ENCODE measurements around the gene IHH.

IHH gene

DNA sequence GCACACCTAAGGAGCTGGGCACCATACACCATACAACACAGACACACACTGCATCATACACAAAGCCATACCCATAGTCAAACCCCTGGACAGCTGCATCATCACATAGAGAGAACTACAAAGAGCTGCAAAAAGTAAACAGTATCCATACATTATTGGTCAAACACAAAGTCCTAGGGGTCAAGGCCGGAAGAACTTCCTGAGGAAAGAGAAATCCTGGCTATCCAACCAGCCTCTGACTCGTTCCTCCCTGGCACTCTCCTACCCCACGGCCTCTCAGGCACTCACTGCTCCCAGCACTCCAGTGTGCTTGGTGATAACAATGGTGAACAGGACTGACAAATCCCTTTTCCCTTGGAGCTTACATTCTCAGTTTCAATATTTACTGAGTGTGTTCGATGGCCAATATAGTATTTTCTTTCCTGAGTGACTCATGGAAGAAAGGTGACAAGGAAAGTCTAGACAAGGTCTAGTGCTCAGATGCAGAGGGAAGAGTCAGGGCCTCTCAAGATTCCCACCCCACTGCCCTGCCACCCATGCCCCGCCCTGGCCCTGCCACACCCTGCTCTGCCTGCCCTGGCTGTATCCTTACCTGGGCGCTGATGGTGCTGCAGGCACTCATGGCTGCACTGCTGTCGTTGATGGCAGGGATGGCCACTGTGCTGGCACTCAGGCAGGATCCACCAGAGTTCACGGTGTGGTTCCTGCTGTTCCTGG lies 22.8 kb downstream of the IHH start:
- DNase-seq, result no peak

- DNase-seq, result no peak
Observed at GRCh38 chr2:219035942-219036341, 24.8 kb downstream of the IHH start.

DNA sequence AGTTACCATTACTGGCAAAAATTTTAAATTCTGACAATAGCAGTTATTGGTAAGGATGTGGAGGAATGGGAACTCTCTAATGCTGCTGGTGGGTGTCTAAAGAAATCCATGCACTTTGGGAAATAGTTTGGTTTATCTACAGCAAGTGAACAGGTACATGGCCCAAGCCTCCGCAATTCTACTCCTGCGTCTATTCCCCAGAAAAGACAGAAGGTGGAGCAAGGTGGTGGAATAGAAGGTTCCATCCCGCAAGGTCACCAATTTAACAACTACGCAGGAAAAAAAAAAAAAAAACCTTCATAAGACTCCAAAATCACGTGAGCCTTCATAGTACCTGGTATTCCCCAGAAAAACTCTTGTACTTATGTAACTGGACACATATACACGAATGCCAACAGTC lies 25.9 kb downstream of the IHH start:
- no peak for DNase-seq

DNA sequence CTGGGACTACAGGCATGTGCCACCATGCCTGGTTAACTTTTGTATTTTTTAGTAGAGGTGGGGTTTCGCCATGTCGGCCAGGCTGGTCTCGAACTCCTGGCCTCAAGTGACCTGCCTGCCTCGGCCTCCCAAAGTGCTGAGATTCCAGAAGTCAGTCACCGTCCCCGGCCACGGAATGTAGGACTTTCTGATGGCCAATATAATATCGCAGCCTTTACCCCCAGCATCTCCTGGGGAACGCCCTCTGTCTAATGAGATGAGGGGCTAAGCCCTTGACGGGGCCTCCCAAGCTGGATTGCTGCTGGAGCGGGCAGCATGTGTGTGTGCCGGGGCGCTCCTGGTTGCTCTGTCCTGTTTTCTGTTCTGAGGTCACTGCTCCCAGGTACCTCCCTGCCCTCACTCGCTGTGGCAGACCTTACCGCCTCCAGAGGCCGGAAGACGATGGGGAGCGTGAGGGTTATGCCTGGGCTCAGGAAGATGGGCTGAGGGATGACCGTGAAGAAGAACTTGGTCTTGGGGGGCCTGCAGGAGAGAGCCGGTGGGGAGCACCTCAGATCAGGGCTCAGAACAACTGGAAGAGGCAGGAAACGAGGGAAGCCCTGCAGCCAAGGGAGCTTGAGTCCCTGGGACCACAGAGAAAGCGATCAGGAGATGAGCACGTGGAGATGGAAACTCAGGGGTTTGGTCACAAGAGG lies 28.5 kb downstream of the IHH start:
- no peak for DNase-seq

GRCh38 chr2:219031005-219031738 lies 29.5 kb downstream of the IHH start:
- no peak for DNase-seq

GRCh38 chr2:219030177-219030940 lies 30.4 kb downstream of the IHH start:
- DNase-seq, result no peak

GRCh38 chr2:219029829-219030165 lies 30.9 kb downstream of the IHH start:
- DNase-seq, result peak; percentile 89

DNA sequence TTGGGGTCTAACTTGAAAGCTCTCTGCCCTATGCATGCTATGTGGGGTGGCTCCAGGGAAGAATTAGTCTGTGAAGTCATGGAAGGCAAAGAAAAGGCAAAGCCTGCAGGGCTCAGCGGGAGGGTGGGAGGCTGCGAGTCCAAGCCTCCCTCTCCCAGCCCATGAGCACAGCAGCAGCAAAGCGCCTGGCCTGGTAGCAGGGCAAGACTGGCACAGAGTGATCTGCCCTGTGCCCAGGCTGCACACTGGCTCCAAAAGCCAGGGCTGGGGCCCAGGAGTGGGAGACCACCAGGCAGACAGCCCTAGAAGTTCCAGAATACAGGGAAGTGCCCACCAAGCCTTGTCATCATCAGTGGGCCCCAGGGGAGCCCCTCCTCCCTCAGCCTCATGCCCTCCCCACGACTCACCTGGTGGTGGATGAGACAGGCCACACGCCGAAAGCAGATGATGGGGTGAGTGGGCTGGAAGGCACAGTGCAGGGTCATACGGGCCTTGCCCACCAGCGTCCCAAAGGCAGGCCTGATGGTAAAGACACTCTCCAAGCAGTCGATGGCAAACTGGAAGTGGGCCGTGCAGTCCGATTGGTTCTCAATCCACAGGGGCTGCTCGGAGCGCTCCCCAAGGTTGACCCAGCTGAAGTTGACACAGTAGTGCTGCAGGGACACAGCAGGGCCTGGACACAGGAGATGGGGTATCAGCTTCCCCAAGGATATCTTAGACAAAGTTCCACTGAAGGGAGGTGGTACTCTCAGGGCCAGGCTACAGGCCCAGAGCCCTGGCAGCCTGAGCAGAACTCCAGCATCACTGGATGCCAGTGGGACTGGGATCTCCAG lies 31.5 kb downstream of the IHH start:
- no peak for DNase-seq

- DNase-seq, result no peak
Observed at GRCh38 chr2:219028141-219028540, 32.6 kb downstream of the IHH start.

DNA sequence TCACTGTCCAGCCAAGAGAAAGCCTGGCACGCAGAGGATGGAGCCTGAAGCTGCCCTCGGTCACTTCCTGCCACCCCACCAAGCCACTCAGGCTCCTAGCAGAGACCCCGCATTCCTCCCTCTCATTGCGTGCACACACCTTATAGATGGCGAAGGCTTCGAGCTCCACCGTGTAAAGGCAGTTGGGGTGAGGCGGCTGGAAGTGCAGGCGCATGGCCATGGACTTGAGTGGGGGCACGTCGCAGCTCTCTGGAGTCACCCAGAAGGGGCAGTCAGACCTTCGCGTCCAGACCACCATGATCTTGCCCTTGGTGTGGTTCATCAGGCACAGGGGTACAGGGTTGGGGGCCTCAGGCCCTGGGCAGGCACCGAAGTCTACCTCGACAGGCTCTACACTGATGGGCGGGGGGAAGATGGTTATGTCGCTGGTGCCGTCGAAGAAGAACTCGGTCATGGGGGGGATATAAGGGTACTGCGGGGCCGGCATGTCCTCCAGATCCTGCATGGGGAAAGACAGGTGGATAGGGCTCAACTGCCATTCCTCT lies 33.1 kb downstream of the IHH start:
- no peak for DNase-seq

- DNase-seq, result no peak
Observed at GRCh38 chr2:219026946-219027345, 33.8 kb downstream of the IHH start.

DNA sequence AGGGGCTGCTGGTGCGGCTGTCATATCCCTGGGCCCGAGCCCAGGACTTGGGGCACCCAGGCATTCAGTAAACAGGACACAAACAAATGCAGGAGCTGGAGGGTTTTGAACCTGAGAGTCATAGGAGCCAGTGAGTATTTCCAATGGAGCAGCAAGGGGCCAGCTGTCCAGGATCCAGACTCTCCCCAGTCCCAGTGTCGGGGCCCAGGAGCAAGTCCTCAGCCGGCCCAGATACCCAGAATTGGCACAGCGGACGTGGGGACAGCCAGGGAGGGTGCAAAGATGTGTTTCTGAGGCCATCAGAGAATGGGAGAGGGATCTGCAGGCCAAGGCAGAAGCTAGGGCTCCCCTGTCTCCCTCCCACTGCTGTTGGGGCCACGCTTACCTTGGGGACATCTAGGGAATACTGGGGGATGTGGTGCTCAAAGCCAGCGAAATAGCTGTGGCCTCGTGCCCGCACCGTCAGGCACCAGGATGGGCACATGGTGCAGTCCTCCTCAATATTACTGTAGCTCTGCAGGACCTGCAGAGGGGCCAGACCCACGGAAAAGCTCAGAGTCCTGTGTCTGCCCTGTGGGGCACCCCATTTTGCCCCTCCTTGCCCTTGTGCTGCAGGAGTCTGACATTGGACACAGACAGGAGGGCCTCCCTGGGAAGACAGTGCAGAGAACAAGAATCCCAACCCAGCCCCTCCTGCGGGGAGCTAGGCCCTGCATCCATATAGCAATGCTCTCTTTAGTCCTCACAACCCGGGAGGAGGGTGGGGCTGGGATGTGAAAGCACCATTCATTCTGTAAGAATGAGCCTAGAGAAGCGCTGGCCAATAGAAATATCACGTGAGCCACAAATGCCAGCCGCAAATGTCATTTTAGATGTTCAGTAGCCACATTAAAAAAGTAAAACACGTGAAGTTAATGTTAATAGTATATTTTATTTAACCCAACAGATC lies 34.8 kb downstream of the IHH start:
- no peak for DNase-seq

DNA sequence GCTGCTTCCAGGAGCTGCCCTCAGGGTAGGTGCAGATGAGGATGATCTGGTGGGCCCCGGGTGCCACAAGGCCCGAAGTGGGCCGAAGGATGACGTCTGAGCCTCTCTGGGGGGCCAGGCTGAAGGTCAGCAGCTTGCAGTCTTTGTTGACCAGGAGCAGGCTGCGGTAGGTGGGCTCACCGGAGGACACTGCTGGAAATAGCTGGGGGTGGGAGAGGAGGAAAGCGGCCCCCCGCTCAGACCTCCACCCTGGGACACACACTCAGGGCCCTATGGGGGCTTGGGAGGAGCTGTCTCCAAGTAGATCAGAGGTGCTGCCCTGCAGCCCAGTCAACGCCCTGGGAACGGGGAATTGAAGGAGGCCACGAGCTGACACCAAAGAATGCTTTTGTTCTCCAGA lies 36.7 kb downstream of the IHH start:
- DNase-seq, result no peak

- no peak for DNase-seq
Observed at GRCh38 chr2:219023045-219023605, 37.6 kb downstream of the IHH start.

- DNase-seq, result no peak
Observed at GRCh38 chr2:219022616-219023015, 38.1 kb downstream of the IHH start.

DNA sequence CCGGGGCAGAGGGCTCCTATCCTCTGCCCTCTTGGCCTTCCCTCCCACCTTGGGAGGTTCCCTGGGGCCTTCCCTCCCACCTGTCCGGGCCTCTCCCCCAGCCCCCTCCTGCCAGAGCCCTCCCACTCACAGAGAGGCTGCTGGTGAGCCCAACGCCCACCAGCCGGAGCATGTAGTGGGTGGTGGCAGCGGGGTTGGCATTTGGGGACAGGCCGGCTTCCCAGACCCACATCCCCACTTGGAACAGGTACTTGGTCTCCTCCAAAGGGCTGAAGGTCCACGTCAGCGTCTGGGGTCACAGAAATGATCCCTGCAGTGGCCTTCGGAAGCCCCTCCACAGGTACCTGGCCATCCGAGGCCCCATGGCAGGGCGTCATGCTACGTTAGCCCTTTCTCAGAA lies 38.7 kb downstream of the IHH start:
- DNase-seq, result no peak

GRCh38 chr2:219021591-219021990 lies 39.1 kb downstream of the IHH start:
- DNase-seq, result no peak

DNA sequence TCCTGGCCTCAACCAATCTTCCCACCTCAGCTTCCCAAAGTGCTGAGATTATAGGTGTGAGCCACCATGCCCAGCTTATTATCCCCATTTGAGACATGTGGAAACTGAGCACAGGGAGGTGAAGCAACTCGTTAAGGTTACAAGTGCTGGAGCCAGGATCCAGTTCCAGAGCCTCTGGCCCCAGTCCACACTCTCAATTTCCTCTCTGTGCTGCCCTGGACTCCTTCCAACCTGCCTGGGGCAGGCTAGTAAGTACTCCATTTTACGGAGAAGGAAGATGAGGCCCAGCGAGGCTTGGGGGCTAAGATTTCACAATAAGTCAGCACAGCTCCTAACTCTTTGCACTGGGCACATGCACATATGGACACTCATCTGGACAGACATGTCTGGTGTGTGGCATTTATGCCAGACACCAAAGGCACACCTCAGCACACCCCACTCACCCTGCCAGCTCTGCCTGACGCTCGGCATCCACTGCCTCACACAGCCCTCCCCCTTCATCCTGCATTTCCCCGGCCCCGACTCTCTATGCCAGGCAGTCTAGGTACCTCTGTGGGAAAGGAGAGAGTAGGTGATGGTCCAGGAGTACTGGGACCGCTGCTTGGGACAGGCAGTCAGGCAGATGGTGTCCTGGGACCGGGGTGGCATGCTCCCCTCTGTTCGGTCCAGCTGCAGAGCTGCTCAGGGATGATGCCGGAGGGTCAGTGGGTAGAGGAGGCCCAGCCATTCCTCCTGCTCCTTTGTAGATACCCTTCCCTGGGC lies 39.9 kb downstream of the IHH start:
- DNase-seq, result no peak

GRCh38 chr2:219019436-219019835 lies 41.3 kb downstream of the IHH start:
- DNase-seq, result no peak

DNA sequence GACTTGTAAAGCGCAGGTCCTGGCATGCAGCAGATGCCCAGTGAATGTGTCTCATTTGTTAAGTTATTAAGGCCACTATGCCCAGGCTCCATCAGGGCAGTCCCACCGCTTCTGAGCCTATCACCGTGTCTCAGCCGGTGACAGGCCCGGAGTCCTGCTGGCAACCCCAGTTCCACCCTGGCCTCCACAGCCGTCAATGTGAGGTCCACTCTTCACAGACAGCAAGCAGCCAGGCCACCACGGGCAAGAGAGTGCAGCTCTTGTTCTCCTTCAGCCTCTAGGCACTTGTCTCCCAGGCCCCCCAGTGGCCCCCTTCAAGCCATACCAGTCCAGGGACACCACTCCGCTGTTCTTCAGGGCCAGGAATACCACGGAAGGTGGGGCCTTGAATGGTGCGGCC lies 42.0 kb downstream of the IHH start:
- DNase-seq, result no peak

All from activated CD8-positive, alpha-beta memory T cell treated with anti-CD3 and anti-CD28 coated beads, Interleukin-2, amount 50 U/mL, for 48 hours (primary cell).